Thymus (tissue), 11 donors: ENCODE data around the gene RPL29. TPM values are rescaled to one million over a fixed set of nuclear protein-coding genes. Genes with fewer than 3 reads are reported as not detected.

Source experiments
- DNase-seq, 9 donors: peaks; one replicate each; pipeline ENCODE4 v3.0.0-alpha.2; 2013; ENCODE audit warnings: low spot score in 9 of 9, low read depth in 6 of 9, missing footprints in 1 of 9
- H3K27ac ChIP-seq, 2 donors: one replicate each; pipeline ENCODE4 v1.5.1; 2013; ENCODE audit warnings: control low read depth in 1 of 2, low read depth in 1 of 2, low read length in 1 of 2, mild to moderate bottlenecking in 1 of 2, moderate library complexity in 1 of 2
- H3K27me3 ChIP-seq, 2 donors: one replicate each; pipeline ENCODE4 v1.5.1; 2013; ENCODE audit warnings: low read length in 1 of 2; ENCODE audit not compliant: control insufficient read depth in 2 of 2, insufficient read depth in 1 of 2
- H3K36me3 ChIP-seq, 2 donors: one replicate each; pipeline ENCODE4 v1.5.1; 2013; ENCODE audit warnings: low read length in 1 of 2, mild to moderate bottlenecking in 1 of 2, moderate library complexity in 1 of 2; ENCODE audit not compliant: control insufficient read depth in 2 of 2, insufficient read depth in 2 of 2
- H3K4me1 ChIP-seq, 2 donors: one replicate each; pipeline ENCODE4 v1.5.1; 2013; ENCODE audit warnings: low read length in 2 of 2; ENCODE audit not compliant: control insufficient read depth in 2 of 2, insufficient read depth in 2 of 2
- H3K4me3 ChIP-seq, 2 donors: one replicate each; pipeline ENCODE4 v1.5.1; 2013; ENCODE audit warnings: low read length in 2 of 2, control low read depth in 1 of 2, mild to moderate bottlenecking in 1 of 2
- H3K9me3 ChIP-seq, 2 donors: one replicate each; pipeline ENCODE4 v1.5.1; 2013; ENCODE audit warnings: low read length in 1 of 2, mild to moderate bottlenecking in 1 of 2; ENCODE audit not compliant: control insufficient read depth in 2 of 2, insufficient read depth in 1 of 2
- WGBS: extraction: QIAGEN DNeasy Blood & Tissue Kit; methylation state at CpG from one replicate; pipeline ENCODE4 v1.1.7; 2013; 5-methylcytosine and 5-hydroxymethylcytosine counted together
- polyA plus RNA-seq: library from polyadenylated mRNA; stranded (reverse); fragments of 200-250 nt; gene quantifications from one replicate; pipeline ENCODE4 v1.2.3, GENCODE V29; 2013
- total RNA-seq: library from RNA; stranded (reverse); fragments of 120-200 nt; gene quantifications from one replicate; pipeline ENCODE4 v1.2.4, GENCODE V29; 2013
- donor health status: healthy.

The RPL29 gene
- total and polyA plus RNA-seq, 2 donors: 1,457 to 1,964 TPM

DNA sequence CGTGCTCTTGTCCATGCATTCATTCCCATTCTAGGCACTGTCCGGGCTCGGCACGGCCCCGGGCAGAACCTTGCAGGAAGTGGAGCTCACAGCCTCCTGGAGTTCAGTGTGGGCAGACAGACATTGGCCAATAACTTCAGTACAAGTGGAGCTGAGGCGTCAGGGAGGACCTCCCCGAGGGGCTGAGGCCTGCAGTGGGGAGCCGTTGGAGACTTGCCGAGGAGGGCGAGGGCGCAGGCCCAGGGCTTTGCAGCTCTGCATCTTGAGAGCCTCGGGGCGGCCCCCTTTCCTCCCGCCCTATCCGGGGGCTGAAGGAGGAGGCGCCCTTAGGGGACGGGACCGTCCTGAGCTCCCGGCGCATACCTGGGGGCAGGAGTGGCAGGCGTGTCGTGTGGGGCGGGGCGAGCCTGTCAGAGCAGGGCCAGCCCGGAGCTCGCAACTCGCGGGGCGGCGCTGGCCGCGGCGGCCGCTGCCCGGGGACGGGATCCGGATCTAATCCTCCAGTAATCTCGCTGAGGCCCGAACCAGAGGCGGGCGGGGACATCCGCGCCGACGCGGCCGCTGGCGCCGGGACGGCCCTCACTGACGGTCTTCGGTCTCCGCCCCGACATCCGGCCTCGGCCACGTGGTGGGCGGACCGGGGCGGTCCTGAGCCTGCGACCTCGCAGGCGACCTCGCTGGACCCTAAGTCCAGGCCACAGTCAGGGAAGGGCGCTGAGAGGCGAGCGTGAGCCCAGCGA, 12.7 kb downstream of the RPL29 start, which contains the start of gene ACY1:
ACY1 (plus strand) TSS at position 698 of the 740 bp plus-strand sequence. CDS start 530 bp downstream, outside the sequence.
- Histone ChIP-seq H3K9me3 (no peaks in the 10 kb centered on the region), H3K4me1 (peaks cover 9 to 25% of the 10 kb centered on the region in 2 donors), H3K27ac (peak within 1 kb of the TSS; percentile 67 to 91), H3K36me3 (peaks cover 0 to 5% of the 10 kb centered on the region in 2 donors), H3K27me3 (peaks cover 0 to 8% of the 10 kb centered on the region in 2 donors), H3K4me3 (peak within 1 kb of the TSS; percentile 48 to 62)
- WGBS: 1% methylated on average over 68 of the region's 68 CpGs
- peak in 1 of 9 donors; percentile 62 for DNase-seq

DNA sequence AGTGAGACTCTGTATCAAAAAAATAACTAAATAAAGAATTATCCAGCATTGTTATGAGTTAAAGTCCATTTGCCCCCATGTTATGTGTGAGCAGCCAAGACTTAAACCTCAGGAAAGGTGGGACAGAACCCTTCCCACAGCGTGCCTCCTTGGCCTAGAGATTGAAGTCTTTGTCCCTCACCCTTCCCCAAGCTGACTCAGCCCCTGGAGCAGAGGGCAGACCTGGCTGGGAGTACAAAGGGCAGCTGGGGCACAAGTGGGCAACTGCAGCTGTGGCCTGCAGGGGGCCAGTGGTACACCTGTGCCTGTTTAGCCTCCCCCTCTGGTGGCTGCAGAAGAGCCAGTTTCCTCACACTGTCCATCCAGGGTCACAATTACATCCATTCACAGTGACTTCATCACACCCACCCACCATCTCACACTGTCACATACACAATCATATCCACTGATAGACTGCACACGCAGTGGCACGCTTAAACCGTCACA, 13.3 kb downstream of the RPL29 start:
- no peak for DNase-seq
- peak overlapping the region; percentile 48 to 62 for H3K4me3 ChIP-seq
- 28% methylated on average over 4 of the region's 4 CpGs for WGBS
- H3K27me3 ChIP-seq: peaks cover 0 to 8% of the 10 kb centered on the region in 2 donors
- H3K36me3 ChIP-seq: peaks cover 0 to 5% of the 10 kb centered on the region in 2 donors
- H3K9me3 ChIP-seq: no peaks in the 10 kb centered on the region
- H3K4me1 ChIP-seq: peaks cover 9 to 25% of the 10 kb centered on the region in 2 donors
- H3K27ac ChIP-seq: peak overlapping the region; percentile 9 to 91

DNA sequence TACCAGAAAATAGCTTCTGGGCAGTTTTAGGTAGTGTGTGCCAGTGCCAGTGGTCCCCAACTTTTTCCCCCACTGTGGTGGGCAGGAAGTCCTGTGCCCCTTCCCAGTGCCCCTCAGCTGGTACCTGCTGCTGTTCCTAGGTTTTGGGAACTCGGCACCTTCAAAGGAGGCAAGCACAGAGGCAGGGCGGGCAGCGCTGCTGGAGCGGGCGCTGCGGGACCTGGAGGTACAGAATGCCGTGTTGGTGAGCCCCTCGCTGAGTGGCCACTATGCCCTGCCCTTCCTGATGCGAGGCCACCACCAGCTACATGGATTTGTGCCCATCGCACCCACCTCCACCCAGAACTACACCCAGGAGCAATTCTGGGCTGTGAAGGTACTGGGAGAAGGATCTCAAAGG, 15.4 kb downstream of the RPL29 start:
- Histone ChIP-seq H3K27me3 (peaks cover 0 to 8% of the 10 kb centered on the region in 2 donors), H3K9me3 (no peaks in the 10 kb centered on the region), H3K27ac (no peak overlapping the region), H3K36me3 (peaks cover 0 to 5% of the 10 kb centered on the region in 2 donors), H3K4me1 (peaks cover 9 to 35% of the 10 kb centered on the region in 2 donors), H3K4me3 (no peak overlapping the region)
- DNase-seq: no peak
- WGBS: 96% methylated on average over 10 of the region's 10 CpGs

DNA sequence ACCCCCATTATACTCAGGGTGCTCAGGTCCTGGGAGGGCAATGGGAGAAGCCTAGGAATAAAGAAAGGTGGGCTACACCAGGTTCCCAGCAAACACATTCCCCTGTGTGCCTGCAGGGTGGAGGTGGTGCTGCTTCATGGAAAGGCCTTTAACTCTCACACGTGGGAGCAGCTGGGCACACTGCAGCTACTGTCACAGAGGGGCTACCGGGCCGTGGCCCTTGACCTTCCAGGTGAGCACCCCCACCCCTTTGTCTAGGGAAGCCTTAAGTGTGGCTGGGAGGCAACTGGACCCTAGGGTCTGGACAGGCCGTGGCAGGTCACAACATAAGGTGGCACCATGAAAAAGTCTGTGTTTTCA, 17.6 kb downstream of the RPL29 start:
- Histone ChIP-seq H3K4me3 (no peak overlapping the region), H3K36me3 (peaks cover 0 to 5% of the 10 kb centered on the region in 2 donors), H3K9me3 (no peaks in the 10 kb centered on the region), H3K4me1 (peaks cover 13 to 37% of the 10 kb centered on the region in 2 donors), H3K27ac (no peak overlapping the region), H3K27me3 (peaks cover 0 to 5% of the 10 kb centered on the region in 2 donors)
- WGBS: 97% methylated on average over 4 of the region's 4 CpGs
- DNase-seq: no peak

DNA sequence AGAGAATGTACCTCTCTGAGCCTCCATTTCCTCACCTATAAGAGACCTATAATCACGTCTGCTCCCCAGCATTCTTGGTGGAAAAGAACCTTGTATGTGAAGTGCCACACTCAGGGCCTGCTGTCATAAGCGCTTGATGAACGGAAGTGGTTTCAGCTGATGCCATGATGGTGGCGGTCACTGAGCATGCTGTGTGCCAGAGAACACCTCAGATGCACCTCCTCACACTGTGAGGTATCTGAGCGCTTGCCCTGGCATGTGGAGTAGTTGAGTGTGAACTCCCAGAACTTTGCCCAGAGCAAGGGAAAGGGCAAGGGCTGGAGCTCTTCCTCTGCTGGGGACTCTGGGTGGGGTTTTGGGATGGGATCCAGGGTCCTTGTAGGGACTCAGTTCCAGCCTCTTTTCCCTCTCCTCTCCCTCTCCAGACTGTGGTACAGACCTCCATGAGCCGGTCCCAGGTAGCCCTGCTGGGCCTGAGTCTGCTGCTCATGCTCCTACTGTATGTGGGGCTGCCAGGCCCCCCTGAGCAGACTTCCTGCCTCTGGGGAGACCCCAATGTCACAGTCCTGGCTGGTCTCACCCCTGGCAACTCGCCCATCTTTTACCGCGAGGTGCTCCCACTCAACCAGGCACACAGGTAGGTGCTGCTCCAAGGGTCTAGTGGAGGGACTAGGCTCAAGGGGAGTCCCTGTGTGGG, 18.1 kb downstream of the RPL29 start:
- Histone ChIP-seq H3K27ac (peak overlapping the region in 1 of 2 donors; percentile 8), H3K4me1 (peaks cover 11 to 32% of the 10 kb centered on the region in 2 donors), H3K27me3 (peaks cover 0 to 3% of the 10 kb centered on the region in 2 donors), H3K9me3 (no peaks in the 10 kb centered on the region), H3K36me3 (peaks cover 0 to 5% of the 10 kb centered on the region in 2 donors), H3K4me3 (no peak overlapping the region)
- WGBS: 90% methylated on average over 9 of the region's 9 CpGs
- no peak for DNase-seq

DNA sequence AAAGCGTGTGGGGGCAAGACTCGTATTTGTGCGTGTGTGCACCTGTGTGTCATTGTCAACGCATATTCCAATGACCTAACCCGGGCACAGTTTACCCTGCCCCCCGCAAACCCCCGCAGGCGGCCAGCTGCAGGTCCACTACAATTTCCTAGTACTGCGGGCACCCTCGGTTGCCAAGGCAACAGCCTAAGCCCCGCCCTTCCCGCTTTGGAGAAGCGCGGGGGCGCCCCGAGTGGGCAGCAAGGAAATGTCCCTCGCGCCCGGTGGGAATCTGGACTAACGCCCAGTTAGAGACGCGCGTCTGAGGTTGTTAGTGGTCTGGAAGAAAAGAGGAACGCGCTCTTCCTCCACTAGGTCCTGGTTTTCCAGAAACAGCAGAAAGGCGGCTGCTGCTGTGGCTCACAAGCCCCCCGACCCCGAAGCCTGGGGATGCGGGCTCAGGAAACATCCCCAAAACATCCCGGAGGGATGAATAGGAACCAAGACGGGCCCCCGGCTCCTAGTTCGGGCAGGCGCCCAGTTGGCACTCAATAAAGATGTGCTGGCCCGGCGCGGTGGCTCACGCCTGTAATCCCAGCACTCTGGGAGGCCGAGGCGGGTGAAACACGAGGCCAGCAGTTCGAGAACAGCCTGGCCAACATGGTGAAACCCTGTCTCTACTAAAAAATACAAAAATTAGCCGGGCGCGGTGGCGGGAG, 19.7 kb downstream of the RPL29 start:
- H3K27me3 ChIP-seq: no peaks in the 10 kb centered on the region
- WGBS: 53% methylated on average over 46 of the region's 46 CpGs
- H3K9me3 ChIP-seq: no peaks in the 10 kb centered on the region
- peak overlapping the region in 1 of 2 donors; percentile 37 for H3K27ac ChIP-seq
- peaks cover 0 to 5% of the 10 kb centered on the region in 2 donors for H3K36me3 ChIP-seq
- peaks cover 10 to 29% of the 10 kb centered on the region in 2 donors for H3K4me1 ChIP-seq
- peak overlapping the region; percentile 80 to 85 for H3K4me3 ChIP-seq
- DNase-seq: peak in 1 of 9 donors; percentile 53

DNA sequence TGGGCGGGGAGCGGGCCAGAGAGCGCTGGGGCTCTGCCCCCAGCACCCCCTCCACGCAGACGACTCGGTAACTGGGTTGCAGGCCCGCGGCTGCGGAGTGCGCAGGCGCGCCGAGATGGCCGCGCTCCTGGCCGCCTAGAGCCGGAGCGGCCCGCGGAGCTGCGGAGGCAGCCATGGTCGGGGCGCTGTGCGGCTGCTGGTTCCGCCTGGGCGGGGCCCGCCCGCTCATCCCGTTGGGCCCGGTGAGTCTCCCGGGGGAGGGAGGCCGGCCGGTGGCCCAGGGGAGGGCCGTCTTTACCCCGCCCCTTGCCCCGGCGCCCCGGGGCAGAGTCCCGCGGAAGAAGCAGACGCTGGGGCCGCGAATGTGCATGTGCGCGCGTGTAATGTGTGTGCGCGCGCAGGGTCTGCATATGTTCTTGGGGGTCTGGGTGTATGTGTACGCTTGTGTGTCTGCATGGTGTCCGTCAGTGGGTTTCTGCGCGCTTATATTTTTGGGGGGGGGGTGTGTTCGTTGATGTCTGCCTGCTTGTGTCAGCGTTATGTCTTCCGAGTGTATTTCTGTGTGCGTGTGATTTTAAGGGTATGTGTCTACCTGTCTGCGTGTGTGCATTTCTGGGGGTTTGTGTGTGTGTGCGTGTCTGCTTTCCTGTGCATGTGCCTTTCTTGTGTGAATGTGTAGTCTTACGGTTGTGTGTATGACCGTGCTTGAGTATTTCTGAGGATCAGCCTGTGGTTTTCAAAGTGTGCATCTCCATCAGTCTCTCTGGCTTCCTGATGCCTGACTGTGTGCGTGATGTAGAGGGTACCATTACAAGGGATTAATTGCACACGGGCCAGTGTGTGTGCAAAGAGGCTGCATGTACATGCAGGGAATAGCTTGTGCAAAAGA, 20.5 kb downstream of the RPL29 start, which contains the start of gene ABHD14A:
ABHD14A (plus strand) TSS at position 102 of the 889 bp plus-strand sequence; CDS start at position 174, 72 bp downstream.
- WGBS: under 1% methylated on average over 63 of the region's 63 CpGs
- Histone ChIP-seq H3K4me3 (peak within 1 kb of the TSS; percentile 80 to 85), H3K4me1 (peaks cover 12 to 35% of the 10 kb centered on the region in 2 donors), H3K9me3 (no peaks in the 10 kb centered on the region), H3K27ac (peak within 1 kb of the TSS; percentile 70 to 85), H3K36me3 (peaks cover 0 to 2% of the 10 kb centered on the region in 2 donors), H3K27me3 (no peaks in the 10 kb centered on the region)
- peak in 6 of 9 donors; percentile 49 to 82 (median 63) for DNase-seq
